H1 (cell line): ENCODE measurements around the gene CCDC13.

Experiments used
- BCL11A ChIP-seq, 2 experiments: IDR thresholded peaks; one replicate each; pipeline ENCODE4 v1.6.1; 2011; ENCODE audit warnings: low read depth in 2 of 2, low read length in 2 of 2, mild to moderate bottlenecking in 2 of 2
- CTCF ChIP-seq, 3 experiments: IDR thresholded peaks; 1 replicate in 2 of 3; 2 replicates in 1 of 3; pipeline versions ENCODE4 v1.5.1 to v1.6.1; 2011; ENCODE audit warnings: low read length in 3 of 3, mild to moderate bottlenecking in 3 of 3, inconsistent platforms in 2 of 3, low read depth in 1 of 3, moderate library complexity in 1 of 3; ENCODE audit not compliant: insufficient read depth in 1 of 3; ENCODE audit errors: control extremely low read depth in 1 of 3
- EP300 ChIP-seq, 2 experiments: IDR thresholded peaks; 1 replicate in 1 of 2; 2 replicates in 1 of 2; pipeline ENCODE4 v1.6.1; 2011 to 2012; ENCODE audit warnings: low read depth in 2 of 2, low read length in 2 of 2, mild to moderate bottlenecking in 2 of 2, borderline replicate concordance in 1 of 2, inconsistent platforms in 1 of 2, moderate library complexity in 1 of 2
- POLR2A ChIP-seq, 2 experiments: IDR thresholded peaks; 1 replicate in 1 of 2; 2 replicates in 1 of 2; pipeline ENCODE4 v1.6.1; 2011; ENCODE audit warnings: low read depth in 2 of 2, low read length in 2 of 2, mild to moderate bottlenecking in 2 of 2; ENCODE audit errors: control extremely low read depth in 1 of 2
- RNF2 ChIP-seq: fragments of 200-900, 300-1000 bp; sonication (generic); IDR thresholded peaks from 2 replicates; pipeline ENCODE4 v1.7.1; 2016; ENCODE audit warnings: borderline replicate concordance, low read depth, mild to moderate bottlenecking, antibody characterized with exemption, low read length; ENCODE audit not compliant: poor library complexity, severe bottlenecking; ENCODE audit errors: missing control alignments
- USF2 ChIP-seq: IDR thresholded peaks from 2 replicates; pipeline ENCODE4 v1.6.1; 2011; ENCODE audit warnings: low read length, improper control_type of control experiment

- TF ChIP-seq POLR2A (IDR thresholded peaks at IDR 0.05; ENCODE audit: control extremely low read depth in 1 of 2, low read depth in 2 of 2, low read length in 2 of 2) (no peak), CTCF (IDR thresholded peaks at IDR 0.05; ENCODE audit: control extremely low read depth in 1 of 3, insufficient read depth in 1 of 3, low read depth in 1 of 3, low read length in 3 of 3) (no peak), EP300 (IDR thresholded peaks at IDR 0.05; ENCODE audit: borderline replicate concordance in 1 of 2, low read depth in 2 of 2, low read length in 2 of 2) (no peak), BCL11A (IDR thresholded peaks at IDR 0.05; ENCODE audit: low read depth in 2 of 2, low read length in 2 of 2) (no peak), USF2 (no peak), RNF2 (no peak)
Observed at GRCh38 chr3:42736081-42736480, 37.0 kb downstream of the CCDC13 start.
